Measurements from ENCODE around the gene PCDHGB7.
A peak's percentile ranks its signal among the peaks of the same experiment; 100 is the strongest.
"Not testable (repeated sequence)": the region's sequence is repeated elsewhere in the genome, so short reads cannot be mapped to it uniquely, and the experiment has no call there.

The PCDHGB7 gene

GRCh38 chr5:141417494-141418172, at the start of gene PCDHGB7:
Gene PCDHGB7, plus strand, starts transcription at chr5:141417677. Its CDS starts 183 bp downstream, at chr5:141417860.
- DNase-seq, result peak; percentile 79

DNA sequence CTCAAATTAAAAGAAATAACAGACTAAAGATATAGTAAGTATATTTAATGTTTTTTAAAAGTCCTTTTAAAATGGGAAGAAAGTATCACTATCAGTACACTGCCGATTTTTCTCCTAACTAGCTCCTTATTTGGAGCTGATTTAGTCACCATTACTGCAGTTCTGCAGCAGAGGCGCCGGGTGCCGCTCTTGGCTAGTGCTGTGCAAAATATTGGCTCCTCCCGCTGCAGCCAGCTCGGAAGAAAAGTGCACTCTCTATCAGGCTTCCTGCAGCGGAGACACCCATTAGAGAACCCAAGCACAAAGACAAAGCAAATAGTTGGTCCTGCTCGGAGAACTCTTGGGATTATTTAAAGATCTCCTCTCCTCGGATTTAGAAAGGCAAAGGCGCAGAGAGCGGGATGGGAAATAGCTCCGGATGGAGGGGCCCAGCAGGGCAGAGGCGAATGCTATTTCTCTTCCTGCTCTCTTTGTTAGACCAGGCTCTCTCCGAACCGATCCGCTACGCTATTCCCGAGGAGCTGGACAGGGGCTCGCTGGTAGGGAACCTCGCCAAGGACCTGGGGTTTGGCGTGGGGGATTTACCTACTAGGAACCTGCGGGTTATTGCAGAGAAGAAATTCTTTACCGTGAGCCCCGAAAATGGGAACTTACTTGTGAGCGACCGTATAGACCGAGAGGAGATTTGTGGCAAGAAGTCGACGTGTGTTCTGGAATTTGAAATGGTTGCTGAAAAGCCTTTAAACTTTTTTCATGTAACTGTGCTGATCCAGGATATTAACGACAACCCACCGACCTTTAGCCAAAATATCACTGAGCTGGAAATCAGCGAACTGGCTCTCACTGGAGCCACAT, 47.3 kb upstream of the PCDHGB7 start, which contains the start of gene PCDHGB3:
PCDHGB3 (plus strand) TSS at position 249 of the 855 bp plus-strand sequence; CDS start at position 402, 153 bp downstream.
- DNase-seq, result peak; percentile 71

- no peak for DNase-seq
Measured at GRCh38 chr5:141371572-141372475, 45.7 kb upstream of the PCDHGB7 start.

DNA sequence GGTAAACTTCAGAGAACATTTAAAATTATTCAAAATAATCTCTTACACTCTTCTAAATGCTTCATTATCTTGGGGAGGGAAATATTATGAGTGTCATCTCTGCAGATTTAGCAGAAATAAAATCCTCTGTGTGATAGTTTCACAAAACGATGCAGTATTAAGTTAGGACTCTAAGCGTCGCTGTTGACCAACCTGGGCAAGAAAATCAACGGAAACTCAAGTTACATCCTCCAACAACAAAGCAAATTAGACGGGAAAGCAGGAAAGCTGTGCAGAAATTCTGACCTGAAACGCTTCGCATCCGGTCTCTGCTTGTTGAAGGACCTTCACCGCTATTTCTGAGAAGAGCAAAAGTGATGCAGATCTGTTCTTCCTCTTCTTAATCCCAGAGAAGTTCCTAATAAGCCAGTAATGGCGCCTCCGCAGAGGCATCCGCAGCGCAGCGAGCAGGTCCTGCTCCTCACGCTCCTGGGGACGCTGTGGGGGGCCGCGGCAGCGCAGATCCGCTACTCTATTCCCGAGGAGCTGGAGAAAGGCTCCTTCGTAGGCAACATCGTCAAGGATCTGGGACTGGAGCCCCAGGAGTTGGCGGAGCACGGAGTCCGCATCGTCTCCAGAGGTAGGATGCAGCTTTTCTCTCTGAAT, 43.7 kb upstream of the PCDHGB7 start, which contains the start of gene PCDHGA6:
PCDHGA6 (plus strand) TSS at position 219 of the 645 bp plus-strand sequence; CDS start at position 412, 193 bp downstream.
- DNase-seq, result peak; percentile 39

DNA sequence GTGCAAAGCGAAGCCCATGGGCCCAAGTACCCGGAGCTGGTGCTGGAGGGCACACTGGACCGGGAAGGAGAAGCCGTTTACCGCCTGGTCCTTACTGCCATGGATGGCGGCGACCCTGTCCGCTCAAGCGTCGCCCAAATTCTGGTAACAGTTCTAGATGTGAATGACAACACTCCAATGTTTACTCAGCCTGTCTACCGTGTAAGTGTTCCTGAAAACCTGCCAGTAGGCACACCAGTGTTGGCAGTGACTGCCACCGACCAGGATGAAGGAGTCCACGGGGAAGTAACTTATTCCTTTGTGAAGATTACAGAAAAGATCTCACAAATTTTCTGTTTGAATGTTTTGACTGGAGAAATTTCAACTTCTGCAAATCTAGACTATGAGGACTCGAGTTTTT, 42.9 kb upstream of the PCDHGB7 start:
- DNase-seq, result no peak

- not testable (repeated sequence) for DNase-seq
Measured at GRCh38 chr5:141375444-141376155, 41.9 kb upstream of the PCDHGB7 start.

- peak; percentile 62 for DNase-seq
Measured at GRCh38 chr5:141382469-141383294, 34.8 kb upstream of the PCDHGB7 start, which contains the start of gene PCDHGA7. Gene PCDHGA7, plus strand, starts transcription at chr5:141382742. Its CDS starts 158 bp downstream, at chr5:141382900.

GRCh38 chr5:141383345-141383744, 34.1 kb upstream of the PCDHGB7 start:
- no peak for DNase-seq

DNA sequence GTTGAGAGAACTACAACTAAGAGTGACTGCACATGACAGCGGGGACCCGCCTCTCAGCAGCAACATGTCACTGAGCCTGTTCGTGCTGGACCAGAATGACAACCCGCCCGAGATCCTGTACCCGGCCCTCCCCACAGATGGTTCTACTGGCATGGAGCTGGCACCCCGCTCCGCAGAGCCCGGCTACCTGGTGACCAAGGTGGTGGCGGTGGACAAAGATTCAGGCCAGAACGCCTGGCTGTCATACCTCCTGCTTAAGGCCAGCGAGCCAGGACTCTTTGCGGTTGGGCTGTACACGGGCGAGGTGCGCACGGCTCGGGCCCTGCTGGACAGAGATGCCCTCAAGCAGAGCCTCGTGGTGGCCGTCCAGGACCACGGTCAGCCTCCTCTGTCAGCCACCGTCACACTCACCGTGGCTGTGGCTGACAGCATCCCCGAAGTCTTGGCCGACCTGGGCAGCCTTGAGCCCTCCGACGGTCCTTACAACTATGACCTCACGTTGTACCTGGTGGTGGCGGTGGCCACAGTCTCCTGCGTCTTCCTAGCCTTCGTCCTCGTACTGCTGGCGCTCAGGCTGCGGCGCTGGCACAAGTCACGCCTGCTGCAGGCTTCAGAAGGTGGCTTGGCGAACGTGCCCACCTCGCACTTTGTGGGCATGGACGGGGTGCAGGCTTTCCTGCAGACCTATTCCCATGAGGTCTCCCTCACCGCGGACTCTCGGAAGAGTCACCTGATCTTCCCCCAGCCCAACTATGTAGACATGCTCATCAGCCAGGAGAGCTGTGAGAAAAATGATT, 32.8 kb upstream of the PCDHGB7 start:
- no peak for DNase-seq

DNA sequence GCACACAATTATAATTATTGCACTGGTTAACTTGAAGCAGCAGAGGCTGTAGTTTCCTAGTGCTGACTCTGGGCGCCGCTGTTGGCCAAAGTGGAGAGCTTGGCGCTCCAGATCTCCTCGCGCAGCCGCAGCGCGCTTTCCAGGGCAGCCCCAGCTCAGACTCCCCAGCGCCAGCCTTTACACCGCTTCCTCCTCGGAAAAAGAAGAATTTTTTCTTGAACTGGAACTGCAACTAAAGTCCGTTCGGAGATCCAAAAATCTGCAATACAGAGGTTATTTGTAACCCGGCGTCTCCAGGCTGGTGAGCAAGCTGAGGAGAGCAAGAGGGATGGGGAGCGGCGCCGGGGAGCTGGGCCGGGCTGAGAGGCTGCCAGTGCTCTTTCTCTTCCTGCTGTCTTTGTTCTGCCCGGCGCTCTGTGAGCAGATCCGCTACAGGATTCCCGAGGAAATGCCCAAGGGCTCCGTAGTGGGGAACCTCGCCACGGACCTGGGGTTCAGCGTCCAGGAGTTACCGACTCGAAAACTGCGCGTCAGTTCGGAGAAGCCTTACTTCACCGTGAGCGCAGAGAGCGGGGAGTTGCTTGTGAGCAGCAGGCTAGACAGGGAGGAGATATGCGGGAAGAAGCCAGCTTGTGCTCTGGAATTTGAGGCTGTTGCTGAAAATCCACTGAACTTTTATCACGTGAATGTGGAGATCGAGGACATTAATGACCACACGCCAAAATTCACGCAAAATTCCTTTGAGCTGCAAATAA, 29.7 kb upstream of the PCDHGB7 start, which contains the start of gene PCDHGB4:
PCDHGB4 (plus strand) TSS at position 142 of the 755 bp plus-strand sequence; CDS start at position 329, 187 bp downstream.
- DNase-seq, result peak; percentile 44

DNA sequence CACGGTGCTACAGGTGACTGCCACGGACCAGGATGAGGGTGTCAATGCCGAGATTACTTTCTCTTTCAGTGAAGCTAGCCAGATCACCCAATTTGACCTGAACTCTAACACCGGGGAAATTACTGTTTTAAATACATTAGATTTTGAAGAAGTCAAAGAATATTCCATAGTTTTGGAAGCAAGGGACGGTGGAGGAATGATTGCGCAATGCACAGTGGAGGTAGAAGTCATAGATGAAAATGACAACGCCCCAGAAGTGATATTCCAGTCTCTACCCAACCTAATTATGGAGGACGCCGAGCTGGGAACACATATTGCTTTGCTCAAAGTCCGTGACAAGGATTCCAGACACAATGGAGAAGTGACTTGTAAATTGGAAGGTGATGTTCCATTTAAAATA, 28.8 kb upstream of the PCDHGB7 start:
- DNase-seq, result no peak

GRCh38 chr5:141389153-141390042, 28.1 kb upstream of the PCDHGB7 start:
- DNase-seq, result no peak

DNA sequence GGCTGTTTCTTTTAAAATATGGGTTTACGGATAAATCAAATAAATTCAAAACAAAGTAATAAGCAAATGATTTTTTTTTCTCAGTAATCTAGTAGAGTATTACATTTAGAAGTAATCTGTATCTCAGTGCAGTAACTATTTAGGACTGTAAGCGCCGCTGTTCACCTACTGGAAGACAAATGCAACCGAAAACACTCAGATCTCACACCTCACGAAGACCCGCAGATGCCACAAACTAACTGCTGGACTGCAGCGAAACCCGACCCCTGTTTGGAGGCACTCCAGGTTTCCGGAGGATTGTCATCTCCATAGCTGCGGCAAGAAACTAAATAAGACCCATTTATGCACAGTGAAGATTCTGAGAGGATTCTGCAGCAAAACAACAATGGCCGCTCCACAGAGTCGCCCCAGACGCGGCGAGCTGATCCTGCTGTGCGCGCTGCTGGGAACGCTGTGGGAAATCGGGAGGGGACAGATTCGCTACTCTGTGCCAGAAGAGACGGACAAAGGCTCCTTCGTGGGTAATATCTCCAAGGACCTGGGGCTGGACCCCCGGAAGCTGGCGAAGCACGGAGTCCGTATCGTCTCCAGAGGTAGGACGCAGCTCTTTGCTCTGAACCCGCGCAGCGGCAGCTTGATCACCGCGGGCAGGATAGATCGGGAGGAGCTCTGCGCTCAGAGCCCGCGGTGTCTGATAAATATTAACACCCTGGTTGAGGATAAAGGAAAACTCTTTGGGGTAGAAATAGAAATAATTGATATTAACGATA, 24.9 kb upstream of the PCDHGB7 start, which contains the start of gene PCDHGA8:
PCDHGA8 (plus strand) TSS at position 205 of the 770 bp plus-strand sequence; CDS start at position 386, 181 bp downstream.
- no peak for DNase-seq

- no peak for DNase-seq
Measured at GRCh38 chr5:141393267-141393666, 24.2 kb upstream of the PCDHGB7 start.

DNA sequence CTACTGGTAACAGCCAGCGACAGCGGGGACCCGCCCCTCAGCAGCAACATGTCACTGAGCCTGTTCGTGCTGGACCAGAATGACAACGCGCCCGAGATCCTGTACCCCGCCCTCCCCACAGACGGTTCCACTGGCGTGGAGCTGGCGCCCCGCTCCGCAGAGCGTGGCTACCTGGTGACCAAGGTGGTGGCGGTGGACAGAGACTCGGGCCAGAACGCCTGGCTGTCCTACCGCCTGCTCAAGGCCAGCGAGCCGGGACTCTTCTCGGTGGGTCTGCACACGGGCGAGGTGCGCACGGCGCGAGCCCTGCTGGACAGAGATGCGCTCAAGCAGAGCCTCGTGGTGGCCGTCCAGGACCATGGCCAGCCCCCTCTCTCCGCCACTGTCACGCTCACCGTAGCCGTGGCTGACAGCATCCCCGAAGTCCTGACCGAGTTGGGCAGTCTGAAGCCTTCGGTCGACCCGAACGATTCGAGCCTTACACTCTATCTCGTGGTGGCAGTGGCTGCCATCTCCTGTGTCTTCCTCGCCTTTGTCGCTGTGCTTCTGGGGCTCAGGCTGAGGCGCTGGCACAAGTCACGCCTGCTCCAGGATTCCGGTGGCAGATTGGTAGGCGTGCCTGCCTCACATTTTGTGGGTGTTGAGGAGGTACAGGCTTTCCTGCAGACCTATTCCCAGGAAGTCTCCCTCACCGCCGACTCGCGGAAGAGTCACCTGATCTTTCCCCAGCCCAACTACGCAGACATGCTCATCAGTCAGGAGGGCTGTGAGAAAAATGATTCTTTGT, 22.9 kb upstream of the PCDHGB7 start:
- DNase-seq, result not testable (repeated sequence)

Measured in EL (cell line).